Vagina (tissue), 2 donors: Measurements from ENCODE around the gene ANO2.

Experiments
- POLR2A ChIP-seq, 2 donors: fragments of 450-650 bp; IDR thresholded peaks; one replicate each; pipeline ENCODE4 v1.6.1; 2017; ENCODE audit warnings: antibody characterized with exemption in 2 of 2, mild to moderate bottlenecking in 2 of 2, moderate library complexity in 2 of 2
- TF ChIP-seq, protein P1 (sequence below), 3 experiments: fragments of 450-650 bp in 2 of 3; fragments of 200-600 bp in 1 of 3; sonication (generic) in 1 of 3; IDR thresholded peaks; one replicate each; pipeline ENCODE4 v1.5.1; 2017 to 2019; ENCODE audit warnings: antibody characterized with exemption in 3 of 3, mild to moderate bottlenecking in 2 of 3, moderate library complexity in 2 of 3

DNA sequence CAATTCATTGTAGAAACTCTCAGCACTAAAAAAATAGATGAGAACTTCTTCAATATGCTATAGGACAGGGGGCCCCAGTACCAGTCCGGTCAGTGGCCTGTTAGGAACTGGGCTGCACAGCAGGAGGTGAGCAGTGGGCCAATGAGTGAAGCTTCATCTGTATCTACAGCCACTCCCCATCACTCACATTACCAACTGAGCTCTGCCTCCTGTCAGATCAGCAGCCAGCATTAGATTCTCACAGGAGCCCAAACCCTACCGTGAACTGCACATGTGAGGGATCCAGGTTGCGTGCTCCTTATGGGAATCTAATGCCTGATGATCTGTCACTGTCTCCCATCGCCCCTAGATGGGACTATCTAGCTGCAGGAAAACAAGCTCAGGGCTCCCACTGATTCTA is 15.7 kb upstream of the ANO2 start:
- TF ChIP-seq, protein P1, sequence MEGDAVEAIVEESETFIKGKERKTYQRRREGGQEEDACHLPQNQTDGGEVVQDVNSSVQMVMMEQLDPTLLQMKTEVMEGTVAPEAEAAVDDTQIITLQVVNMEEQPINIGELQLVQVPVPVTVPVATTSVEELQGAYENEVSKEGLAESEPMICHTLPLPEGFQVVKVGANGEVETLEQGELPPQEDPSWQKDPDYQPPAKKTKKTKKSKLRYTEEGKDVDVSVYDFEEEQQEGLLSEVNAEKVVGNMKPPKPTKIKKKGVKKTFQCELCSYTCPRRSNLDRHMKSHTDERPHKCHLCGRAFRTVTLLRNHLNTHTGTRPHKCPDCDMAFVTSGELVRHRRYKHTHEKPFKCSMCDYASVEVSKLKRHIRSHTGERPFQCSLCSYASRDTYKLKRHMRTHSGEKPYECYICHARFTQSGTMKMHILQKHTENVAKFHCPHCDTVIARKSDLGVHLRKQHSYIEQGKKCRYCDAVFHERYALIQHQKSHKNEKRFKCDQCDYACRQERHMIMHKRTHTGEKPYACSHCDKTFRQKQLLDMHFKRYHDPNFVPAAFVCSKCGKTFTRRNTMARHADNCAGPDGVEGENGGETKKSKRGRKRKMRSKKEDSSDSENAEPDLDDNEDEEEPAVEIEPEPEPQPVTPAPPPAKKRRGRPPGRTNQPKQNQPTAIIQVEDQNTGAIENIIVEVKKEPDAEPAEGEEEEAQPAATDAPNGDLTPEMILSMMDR (IDR thresholded peaks at IDR 0.05): no peak
- no peak for TF ChIP-seq POLR2A (IDR thresholded peaks at IDR 0.05)
